Smooth muscle cell (in vitro differentiated cells): ENCODE measurements around the gene WFDC6. TPM values are rescaled to one million over a fixed set of nuclear protein-coding genes. Genes with fewer than 3 reads are reported as not detected.

Experiments used
- DNase-seq: peaks from one replicate; lab custom pipeline; 2025; ENCODE audit not compliant: unreplicated experiment; lab: John Stamatoyannopoulos, UW
- H2AFZ ChIP-seq: fragments of 200-600 bp; sonication (generic); 2 replicates; pipeline ENCODE4 v1.6.0; 2016; ENCODE audit warnings: antibody characterized with exemption, low read depth, mild to moderate bottlenecking
- H3F3A ChIP-seq: fragments of 200-600 bp; sonication (generic); 2 replicates; pipeline ENCODE4 v1.6.0; 2017; ENCODE audit warnings: antibody characterized with exemption, low read depth
- H3K27ac ChIP-seq: fragments of 200-600 bp; sonication (generic); 2 replicates; pipeline ENCODE4 v1.5.1; 2016; ENCODE audit warnings: low read depth, mild to moderate bottlenecking
- H3K27me3 ChIP-seq: fragments of 200-600 bp; sonication (generic); 2 replicates; pipeline ENCODE4 v1.6.1; 2016; ENCODE audit warnings: low read depth, mild to moderate bottlenecking
- H3K36me3 ChIP-seq: fragments of 200-600 bp; sonication (generic); 2 replicates; pipeline ENCODE4 v1.5.1; 2016; ENCODE audit warnings: low read depth
- H3K4me1 ChIP-seq: fragments of 200-600 bp; sonication (generic); 2 replicates; pipeline ENCODE4 v1.5.1; 2016; ENCODE audit warnings: low read depth
- H3K4me2 ChIP-seq: fragments of 200-600 bp; sonication (generic); 2 replicates; pipeline ENCODE4 v1.6.0; 2016; ENCODE audit warnings: mild to moderate bottlenecking
- H3K4me3 ChIP-seq: fragments of 200-600 bp; sonication (generic); 2 replicates; pipeline ENCODE4 v1.5.1; 2016; ENCODE audit warnings: mild to moderate bottlenecking
- H3K79me2 ChIP-seq: fragments of 200-600 bp; sonication (generic); 2 replicates; pipeline ENCODE4 v1.6.0; 2016; ENCODE audit warnings: low read depth, mild to moderate bottlenecking
- H3K9ac ChIP-seq: fragments of 200-600 bp; sonication (generic); 2 replicates; pipeline ENCODE4 v1.6.0; 2016; ENCODE audit warnings: low read depth
- H3K9me3 ChIP-seq: fragments of 200-600 bp; sonication (generic); replicated peaks from 2 replicates; pipeline ENCODE4 v1.5.1; 2016; ENCODE audit warnings: low read depth
- H4K20me1 ChIP-seq: fragments of 200-600 bp; sonication (generic); 2 replicates; pipeline ENCODE4 v1.6.0; 2016; ENCODE audit warnings: low read depth
- CTCF ChIP-seq: fragments of 200-600 bp; sonication (generic); IDR thresholded peaks from 2 replicates; pipeline ENCODE4 v1.5.1; 2017; ENCODE audit warnings: borderline replicate concordance, mild to moderate bottlenecking, antibody characterized with exemption; ENCODE audit not compliant: insufficient read depth, poor library complexity, severe bottlenecking
- WGBS: methylation state at CpG from one replicate; pipeline ENCODE4 v1.1.7; 2016; ENCODE audit warnings: low lambda C conversion rate; 5-methylcytosine and 5-hydroxymethylcytosine counted together
- polyA plus RNA-seq: library from polyadenylated mRNA; unstranded; fragments of >200 nt; fragmentation: Nextera tagmentation; extraction: Ambion mirVana; gene quantifications from 2 replicates; pipeline ENCODE4 v1.2.1, GENCODE V29; 2016
- total RNA-seq: library from RNA; depleted of rRNA; stranded (reverse); fragments of >200 nt; gene quantifications from 2 replicates; pipeline ENCODE4 v1.2.3, GENCODE V29; 2014

Gene WFDC6
- total and polyA plus RNA-seq, 2 experiments from 2014 or later: not detected

- Histone ChIP-seq H3K9me3 (no peaks in the 10 kb centered on the region), H3F3A (no peaks in the 10 kb centered on the region), H4K20me1 (no peaks in the 10 kb centered on the region), H3K4me1 (no peaks in the 10 kb centered on the region), H3K27ac (no peak overlapping the region), H3K27me3 (peaks cover 17% of the 10 kb centered on the region), H3K4me3 (no peak overlapping the region), H3K9ac (no peak overlapping the region), H3K36me3 (no peaks in the 10 kb centered on the region), H2AFZ (no peak overlapping the region), H3K4me2 (no peak overlapping the region), H3K79me2 (no peaks in the 10 kb centered on the region)
- no peak for TF ChIP-seq CTCF
- WGBS: 86% methylated on average over 5 of the region's 5 CpGs
- no peak for DNase-seq
These were observed 28.9 kb downstream of the WFDC6 start for GRCh38 chr20:45510242-45510862.

GRCh38 chr20:45509091-45509490 is 30.2 kb downstream of the WFDC6 start:
- Histone ChIP-seq H3K9ac (no peak overlapping the region), H3K4me1 (no peaks in the 10 kb centered on the region)

GRCh38 chr20:45508068-45508886 is 31.0 kb downstream of the WFDC6 start:
- no peak overlapping the region for H2AFZ ChIP-seq
- no peak for TF ChIP-seq CTCF
- no peak overlapping the region for H3K4me3 ChIP-seq
- H3K4me2 ChIP-seq: no peak overlapping the region
- H3K9ac ChIP-seq: no peak overlapping the region
- peaks cover 3% of the 10 kb centered on the region for H3K27me3 ChIP-seq
- no peaks in the 10 kb centered on the region for H4K20me1 ChIP-seq
- no peaks in the 10 kb centered on the region for H3K4me1 ChIP-seq
- no peaks in the 10 kb centered on the region for H3K36me3 ChIP-seq
- 90% methylated on average over 7 of the region's 7 CpGs for WGBS
- DNase-seq: no peak
- no peaks in the 10 kb centered on the region for H3K9me3 ChIP-seq
- H3K27ac ChIP-seq: no peak overlapping the region
- H3K79me2 ChIP-seq: no peaks in the 10 kb centered on the region
- no peaks in the 10 kb centered on the region for H3F3A ChIP-seq

More at GRCh38 chr20:45509091-45509490, 30.2 kb downstream of the WFDC6 start:
- TF ChIP-seq CTCF: no peak
- Histone ChIP-seq H3K4me3 (no peak overlapping the region), H3K36me3 (no peaks in the 10 kb centered on the region), H3F3A (no peaks in the 10 kb centered on the region), H2AFZ (no peak overlapping the region), H3K9me3 (no peaks in the 10 kb centered on the region), H3K79me2 (no peaks in the 10 kb centered on the region), H3K27ac (no peak overlapping the region), H3K4me2 (no peak overlapping the region), H4K20me1 (no peaks in the 10 kb centered on the region), H3K27me3 (peaks cover 11% of the 10 kb centered on the region)
- WGBS: 91% methylated on average over 4 of the region's 4 CpGs
- no peak for DNase-seq
